GM19043 (cell line): ENCODE data around the gene SHFL.

Source experiments
- ATAC-seq: cut with Tn5 transposase; IDR thresholded peaks from one replicate; pipeline ENCODE4 v1.9.1; 2021; ENCODE audit warnings: low read depth; ENCODE audit not compliant: unreplicated experiment

The SHFL gene

GRCh38 chr19:10085641-10086590 lies at the start of gene SHFL:
Gene SHFL, plus strand, starts transcription at chr19:10086317. Its CDS starts 111 bp downstream, at chr19:10086428.
- ATAC-seq: no peak

- ATAC-seq: no peak
Observed at GRCh38 chr19:10036601-10037071, 49.5 kb upstream of the SHFL start.

- no peak for ATAC-seq
Observed at GRCh38 chr19:10037367-10037766, 48.8 kb upstream of the SHFL start.

- no peak for ATAC-seq
Observed at GRCh38 chr19:10037809-10038208, 48.3 kb upstream of the SHFL start.

- ATAC-seq: no peak
Observed at GRCh38 chr19:10043286-10043927, 42.7 kb upstream of the SHFL start.

GRCh38 chr19:10044390-10044789 lies 41.7 kb upstream of the SHFL start:
- ATAC-seq: no peak

GRCh38 chr19:10045371-10045770 lies 40.7 kb upstream of the SHFL start:
- ATAC-seq: no peak

- ATAC-seq: no peak
Observed at GRCh38 chr19:10049626-10050025, 36.5 kb upstream of the SHFL start.

- no peak for ATAC-seq
Observed at GRCh38 chr19:10052602-10053360, 33.3 kb upstream of the SHFL start.

- ATAC-seq: no peak
Observed at GRCh38 chr19:10061717-10062310, 24.3 kb upstream of the SHFL start.

- ATAC-seq: no peak
Observed at GRCh38 chr19:10068205-10068604, 17.9 kb upstream of the SHFL start.

GRCh38 chr19:10069046-10069445 lies 17.1 kb upstream of the SHFL start:
- no peak for ATAC-seq

- no peak for ATAC-seq
Observed at GRCh38 chr19:10070730-10071446, 15.2 kb upstream of the SHFL start.

- no peak for ATAC-seq
Observed at GRCh38 chr19:10074153-10074552, 12.0 kb upstream of the SHFL start.

GRCh38 chr19:10076535-10076934 lies 9.6 kb upstream of the SHFL start:
- ATAC-seq: no peak

GRCh38 chr19:10078329-10078728 lies 7.8 kb upstream of the SHFL start:
- ATAC-seq: no peak

- ATAC-seq: no peak
Observed at GRCh38 chr19:10079031-10079453, 7.1 kb upstream of the SHFL start.

- no peak for ATAC-seq
Observed at GRCh38 chr19:10083911-10084310, 2.2 kb upstream of the SHFL start.

GRCh38 chr19:10084803-10085202 lies 1.3 kb upstream of the SHFL start:
- no peak for ATAC-seq
